ENCODE measurements around the gene EEF2K.

The EEF2K gene

DNA sequence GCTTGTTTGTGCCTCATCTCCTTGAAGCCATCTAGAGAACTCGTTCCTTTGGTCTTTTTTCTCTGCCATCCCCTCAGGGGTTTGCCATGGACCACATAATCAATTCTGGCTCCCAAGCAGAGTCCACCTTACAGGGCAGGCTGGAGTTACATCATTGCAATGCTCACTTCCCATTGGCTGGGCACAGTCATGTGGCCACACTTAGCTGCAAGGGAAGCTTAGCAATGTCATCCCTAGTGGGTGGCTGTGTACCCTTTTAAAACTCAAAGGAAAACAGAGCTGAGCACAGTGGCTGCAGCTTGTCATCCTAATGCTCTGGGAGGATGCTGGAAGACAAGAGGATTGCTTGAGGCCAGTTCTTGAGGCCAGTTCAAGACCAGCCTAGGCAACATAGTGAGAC, 49.3 kb downstream of the EEF2K start:
- DNase-seq: no peak

DNA sequence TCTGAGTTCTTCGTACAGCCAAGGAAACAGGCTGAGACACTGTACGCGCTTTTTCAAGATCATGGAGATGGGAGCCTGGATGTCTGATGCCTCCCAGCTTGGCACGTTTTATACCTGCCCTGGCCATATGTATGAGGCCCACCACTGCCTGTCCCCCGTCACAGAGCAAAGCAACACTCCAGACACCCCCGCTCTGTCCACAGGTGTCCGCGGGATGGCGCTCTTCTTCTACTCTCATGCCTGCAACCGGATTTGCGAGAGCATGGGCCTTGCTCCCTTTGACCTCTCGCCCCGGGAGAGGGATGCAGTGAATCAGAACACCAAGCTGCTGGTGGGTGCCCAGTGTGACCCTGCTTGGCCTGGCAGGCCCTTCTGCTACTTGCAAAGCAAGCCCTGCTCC, 51.4 kb downstream of the EEF2K start:
- DNase-seq: no peak

DNA sequence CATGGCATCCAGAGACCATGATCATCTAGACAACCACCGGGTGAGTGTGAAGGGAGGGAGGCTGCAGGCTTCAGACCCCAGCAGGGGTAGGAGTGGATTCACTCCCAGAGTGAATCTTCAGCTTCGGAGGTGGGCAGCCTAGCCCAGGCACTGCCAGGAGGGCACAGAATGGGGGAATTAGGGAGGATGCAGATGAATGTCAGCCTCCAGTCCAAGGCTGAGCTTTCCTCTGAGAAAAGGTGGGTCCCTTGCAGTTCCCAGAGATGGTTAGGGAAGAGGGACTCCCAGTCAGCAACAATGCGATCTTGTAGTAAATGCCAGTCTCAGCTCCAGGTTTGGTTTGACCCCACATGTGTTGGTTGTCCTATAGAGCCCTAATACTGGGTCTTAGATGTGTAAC, 54.4 kb downstream of the EEF2K start:
- no peak for DNase-seq

DNA sequence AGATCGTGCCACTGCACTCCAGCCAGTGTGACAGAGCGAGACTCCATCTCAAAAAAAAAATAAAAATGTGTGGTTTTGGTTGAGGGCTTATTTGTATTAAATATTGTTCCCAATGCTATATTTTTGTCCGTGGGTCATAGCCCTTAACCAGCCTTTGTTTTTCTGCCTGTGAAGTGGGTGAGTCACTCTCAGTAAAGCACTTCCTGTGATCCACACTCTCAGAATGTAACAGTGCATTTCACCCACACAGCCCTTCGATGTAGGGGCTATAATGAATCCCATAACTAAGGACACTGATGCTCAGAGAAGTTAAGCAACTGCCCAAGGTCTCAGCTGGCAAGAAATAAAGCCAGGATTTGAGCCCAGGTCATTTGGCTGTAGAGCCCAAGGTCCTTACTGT, 56.4 kb downstream of the EEF2K start:
- no peak for DNase-seq

DNA sequence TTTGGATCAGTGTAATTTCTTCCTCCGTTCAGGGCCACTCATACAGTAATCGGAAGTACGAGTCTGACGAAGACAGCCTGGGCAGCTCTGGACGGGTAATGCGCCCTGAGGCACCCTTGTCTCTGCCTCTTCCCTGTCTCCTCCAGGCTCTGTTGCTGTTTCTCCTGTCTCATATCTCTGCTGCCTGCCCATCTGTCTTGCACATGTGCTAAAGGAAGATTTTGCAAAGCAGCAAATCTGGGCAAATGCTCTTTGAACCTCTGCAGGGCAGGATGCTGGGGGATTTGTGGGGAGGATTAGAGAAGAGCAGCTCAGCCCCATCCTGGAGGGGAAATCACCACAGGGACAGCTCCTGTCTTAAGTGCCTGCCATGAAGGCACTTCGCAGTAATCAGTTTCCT, 58.7 kb downstream of the EEF2K start:
- DNase-seq: no peak

DNA sequence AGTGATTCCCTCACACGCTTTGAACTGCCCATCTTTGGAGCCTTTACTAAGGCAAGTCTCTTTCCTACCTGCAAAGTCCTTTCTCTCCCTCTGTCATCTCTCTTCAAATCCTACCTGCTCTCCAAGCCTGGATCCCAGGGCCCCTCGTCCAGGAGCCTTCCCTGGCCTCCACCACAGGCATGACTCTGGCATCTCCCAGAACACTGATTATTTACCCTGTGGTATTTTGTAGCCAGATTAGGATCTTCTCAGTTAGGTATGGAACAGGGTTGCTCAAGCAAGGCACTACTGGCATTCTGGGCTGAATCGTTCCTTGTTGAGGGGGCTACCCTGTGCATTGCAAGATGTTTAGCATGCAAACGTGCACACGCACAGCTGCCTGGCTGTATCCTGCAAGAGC, 59.3 kb downstream of the EEF2K start:
- no peak for DNase-seq

DNA sequence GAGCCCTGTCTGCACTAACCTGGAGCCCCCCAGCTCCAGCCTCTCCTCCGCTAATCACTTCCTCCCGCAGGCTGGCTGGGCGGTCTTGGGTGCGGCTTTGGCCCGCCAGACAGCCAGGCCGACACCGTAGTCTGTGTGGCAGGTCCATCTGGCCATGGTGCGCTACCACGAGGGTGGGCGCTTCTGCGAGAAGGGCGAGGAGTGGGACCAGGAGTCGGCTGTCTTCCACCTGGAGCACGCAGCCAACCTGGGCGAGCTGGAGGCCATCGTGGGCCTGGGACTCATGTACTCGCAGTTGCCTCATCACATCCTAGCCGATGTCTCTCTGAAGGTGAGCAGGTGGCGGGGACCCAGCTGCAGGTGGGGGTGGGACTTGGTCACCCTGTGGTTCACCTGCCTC, 60.5 kb downstream of the EEF2K start:
- no peak for DNase-seq

DNA sequence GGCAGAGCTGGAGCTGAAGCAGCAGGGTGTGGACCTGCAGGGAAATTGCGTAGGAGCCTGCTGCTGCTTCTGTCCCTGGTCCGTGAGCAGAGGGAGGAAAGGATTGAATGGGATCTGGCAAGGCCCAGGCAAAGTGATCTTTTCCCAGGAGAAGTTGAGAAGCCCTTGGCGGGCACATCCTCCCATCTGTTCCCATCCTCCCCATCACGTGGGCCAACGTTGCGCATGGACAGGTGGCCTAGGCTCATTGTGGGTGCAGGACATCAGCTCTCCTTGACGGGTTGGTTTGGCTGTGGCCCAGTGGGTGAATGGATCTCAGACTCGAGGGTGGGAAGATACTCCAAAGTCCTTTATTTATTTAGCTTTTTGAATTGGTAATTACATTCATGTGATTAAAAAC, 61.7 kb downstream of the EEF2K start:
- DNase-seq: no peak

DNA sequence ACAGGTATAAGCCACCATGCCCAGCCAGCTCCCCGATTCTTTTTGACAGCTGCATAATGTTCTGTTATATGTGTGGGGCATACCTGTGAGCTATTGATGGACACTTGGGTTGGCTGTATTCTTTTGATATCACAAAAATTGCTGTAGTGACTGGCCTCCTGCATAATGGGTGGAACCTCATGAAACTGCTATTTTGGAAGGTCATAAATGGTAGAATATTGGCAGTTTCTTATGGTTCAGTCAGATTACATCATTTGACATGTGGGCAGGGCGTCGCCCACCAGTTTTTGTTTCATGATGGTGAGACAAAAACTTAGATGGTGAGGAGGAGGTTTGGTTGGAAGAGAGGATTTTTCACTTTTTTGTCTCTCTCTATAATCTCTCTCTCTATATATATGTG, 64.4 kb downstream of the EEF2K start:
- DNase-seq: peak; percentile 43

DNA sequence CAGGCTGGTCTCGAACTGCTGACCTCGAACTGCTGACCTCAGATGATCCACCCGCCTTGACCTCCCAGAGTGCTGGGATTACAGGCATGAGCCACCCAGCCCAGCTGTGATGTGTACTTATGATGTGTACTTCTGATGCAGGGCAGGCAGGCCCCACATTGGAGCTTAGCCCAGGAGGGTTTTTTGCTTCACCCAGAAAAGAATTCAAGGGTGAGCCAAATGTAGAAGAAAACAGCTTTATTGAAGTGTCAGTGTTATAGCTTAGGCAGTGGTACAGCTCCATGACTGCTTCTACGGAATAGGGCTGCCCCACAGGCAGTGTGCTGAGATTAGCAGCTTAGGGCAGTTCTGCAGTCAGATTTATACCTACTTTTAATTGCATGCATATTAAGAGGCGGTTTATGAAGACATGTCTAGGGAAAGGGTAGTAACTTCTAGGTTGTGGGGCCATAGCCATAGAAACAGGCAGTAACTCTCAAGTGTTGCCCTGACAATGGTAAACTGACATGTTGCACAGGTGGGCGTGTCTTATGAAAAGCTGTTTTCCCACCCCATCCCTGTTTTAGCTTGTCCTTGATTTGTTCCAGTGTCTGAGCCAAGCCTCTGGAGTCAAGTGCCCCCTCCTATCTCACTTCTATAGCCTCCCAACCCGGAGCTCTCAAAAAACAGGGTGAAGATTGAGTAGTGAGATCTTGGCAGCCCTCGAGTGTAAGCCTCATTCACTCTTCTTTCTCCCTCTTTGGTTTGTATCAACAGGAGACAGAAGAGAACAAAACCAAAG, 67.0 kb downstream of the EEF2K start:
- DNase-seq: no peak

DNA sequence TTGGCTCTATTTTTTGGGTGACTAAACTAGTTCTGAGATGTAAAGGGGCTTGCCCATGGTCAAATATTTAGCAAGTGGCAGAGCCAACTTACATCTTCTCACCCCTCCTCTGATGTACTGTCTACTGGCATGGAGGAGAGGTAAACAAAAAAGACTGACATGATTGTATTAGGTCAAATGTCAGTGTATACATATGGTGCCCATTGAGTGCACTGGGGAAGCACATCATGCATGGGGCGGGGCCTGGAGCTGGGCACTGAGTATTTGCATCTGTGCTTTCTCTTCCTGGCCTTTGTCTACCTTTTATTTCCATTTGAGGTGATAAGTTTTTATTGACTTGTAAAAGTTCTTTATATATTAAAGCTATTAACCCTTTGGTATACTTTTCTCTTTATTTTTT, 68.8 kb downstream of the EEF2K start:
- DNase-seq: no peak

DNA sequence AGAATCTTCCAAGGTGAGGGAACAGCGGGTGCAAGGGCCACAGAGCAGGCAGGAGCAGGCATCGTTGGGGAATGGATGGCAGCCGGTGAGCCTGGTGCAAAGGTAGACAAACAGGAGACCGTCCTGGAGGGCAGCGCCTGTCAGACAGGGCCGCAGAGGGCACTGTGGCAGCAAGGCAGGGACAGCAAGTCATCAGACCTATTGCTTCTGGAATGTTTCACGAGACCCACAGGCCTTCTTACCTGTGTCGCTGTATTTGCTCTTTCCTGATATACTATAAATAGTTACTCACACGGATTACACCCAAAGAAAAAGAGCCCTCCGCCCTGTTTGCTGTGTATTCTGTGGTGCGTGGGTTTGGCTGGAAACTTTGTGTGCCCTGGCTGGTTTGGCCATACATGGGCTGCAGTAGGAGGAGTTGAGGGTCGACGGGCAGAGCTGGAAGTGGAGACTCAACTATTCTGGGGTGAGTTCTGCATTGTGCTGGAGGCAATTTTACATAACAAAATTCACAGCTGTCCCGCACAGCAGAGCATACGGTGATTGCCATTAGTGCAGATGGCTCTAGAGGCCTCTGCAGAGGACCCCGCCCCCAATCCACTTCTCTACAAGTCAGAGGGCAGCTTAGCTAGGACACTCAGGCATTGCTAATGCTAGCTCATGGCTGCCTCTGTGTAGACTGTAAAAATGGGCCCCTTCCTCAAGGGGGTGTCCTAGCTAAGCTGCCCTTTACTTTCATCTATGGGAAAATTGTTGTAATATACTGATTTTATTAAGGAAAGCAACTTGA, 72.6 kb downstream of the EEF2K start:
- no peak for DNase-seq

DNA sequence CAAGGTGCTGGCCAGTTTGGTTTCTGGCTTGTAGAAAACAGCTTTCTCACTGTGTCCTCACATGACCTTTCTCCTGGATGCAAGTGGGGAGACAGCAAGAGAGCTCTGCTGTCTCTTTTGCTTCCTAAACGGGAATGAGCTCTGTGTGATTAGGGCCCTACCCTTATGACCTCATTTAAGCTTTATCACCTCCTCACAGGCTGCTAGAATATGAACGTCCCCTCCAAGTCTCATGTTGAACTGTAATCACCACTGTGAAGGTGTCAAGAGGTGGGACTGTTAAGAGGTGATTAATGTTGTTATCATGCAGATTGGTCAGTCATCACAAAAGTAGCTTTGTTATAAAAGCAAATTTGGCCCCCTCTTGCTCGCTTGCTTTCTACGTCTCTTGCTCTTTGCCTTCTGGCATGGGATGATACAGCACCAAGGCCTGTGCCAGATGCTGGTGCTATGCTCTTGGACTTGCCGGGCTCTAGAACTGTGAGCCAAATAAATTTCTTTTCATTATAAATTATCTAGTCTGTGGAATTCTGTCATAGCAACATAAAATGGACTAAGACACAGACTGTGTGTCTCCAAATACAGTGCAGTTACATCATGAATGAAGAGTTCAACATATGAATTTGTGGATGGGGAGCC, 76.3 kb downstream of the EEF2K start:
- DNase-seq: peak; percentile 88

DNA sequence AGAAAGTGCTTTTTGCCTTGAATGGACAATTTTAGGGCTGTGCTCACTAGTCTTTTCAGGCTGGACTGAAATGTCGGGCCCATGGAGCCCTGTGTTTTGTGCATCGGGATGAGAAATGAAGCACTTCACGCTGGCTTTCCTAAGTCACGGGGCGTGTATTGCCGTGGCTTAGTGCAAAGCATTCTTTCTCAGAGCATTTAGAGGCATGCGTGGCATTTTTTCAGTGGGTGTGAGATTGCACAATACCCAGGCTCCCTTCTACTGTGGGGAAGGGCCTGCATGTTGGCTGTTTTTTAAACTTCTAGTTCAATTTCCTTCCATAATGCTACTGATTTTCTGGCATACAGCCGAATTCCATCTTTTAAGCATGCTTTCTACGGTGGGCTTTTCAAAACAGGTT, 78.6 kb downstream of the EEF2K start:
- DNase-seq: no peak

DNA sequence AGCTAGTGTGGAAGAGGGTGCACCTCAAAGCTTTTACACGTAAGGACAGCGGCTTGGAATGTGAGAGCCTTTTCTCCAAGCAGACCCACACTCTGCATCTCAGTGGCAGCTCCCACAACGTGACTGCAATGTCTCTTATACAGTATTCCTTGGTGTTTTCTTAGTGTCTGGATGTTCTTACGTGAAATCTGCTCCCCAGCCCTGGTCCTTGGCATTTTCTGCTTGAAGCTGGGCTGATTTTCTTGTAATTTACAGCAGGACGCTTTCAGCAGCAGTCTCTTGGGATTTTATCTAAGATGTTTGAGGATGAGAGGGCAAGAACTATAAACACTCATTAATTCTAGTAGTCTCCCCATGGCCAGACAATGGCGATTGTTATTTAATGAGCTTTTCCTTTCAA, 79.0 kb downstream of the EEF2K start:
- no peak for DNase-seq

DNA sequence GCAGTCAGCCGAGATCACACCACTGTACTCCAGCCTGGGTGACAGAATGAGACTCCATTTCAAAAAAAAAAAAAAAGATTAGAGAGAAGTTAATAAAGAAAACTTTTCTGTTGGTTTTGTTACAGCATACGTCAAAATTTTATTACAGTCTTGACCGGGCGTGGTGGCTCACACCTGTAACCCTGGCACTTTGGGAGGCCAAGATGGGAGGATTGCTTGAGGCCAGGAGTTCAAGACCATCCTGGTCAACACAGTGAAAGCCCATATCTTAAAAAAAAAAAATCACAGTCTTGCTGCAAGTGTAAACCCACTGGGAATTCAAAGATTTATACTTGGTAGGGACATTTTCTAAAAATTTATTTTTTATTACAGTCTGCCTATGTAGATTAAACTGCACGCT, 84.9 kb downstream of the EEF2K start:
- no peak for DNase-seq

DNA sequence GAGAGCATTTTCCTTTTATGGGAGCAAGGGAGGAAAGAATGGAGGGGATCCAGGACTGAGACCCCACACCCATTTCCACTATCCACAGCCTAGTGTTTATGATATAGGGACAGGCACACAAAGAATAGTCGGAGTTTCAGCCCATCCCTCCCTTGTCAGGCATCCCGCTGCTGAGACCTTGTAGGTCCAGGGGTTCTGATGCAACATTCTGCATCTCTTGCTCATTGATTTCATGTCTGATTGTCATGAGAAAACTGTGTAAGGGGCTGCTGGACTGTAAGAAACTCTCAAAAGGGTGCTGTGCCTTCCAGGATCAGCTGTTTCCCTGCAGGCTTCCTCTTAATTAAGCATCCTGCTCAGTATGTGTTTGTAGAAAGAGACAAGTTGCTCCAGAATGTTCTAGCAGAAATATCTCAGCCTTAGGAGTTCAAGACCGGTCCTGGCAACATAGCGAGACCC, 85.8 kb downstream of the EEF2K start:
- DNase-seq: no peak

DNA sequence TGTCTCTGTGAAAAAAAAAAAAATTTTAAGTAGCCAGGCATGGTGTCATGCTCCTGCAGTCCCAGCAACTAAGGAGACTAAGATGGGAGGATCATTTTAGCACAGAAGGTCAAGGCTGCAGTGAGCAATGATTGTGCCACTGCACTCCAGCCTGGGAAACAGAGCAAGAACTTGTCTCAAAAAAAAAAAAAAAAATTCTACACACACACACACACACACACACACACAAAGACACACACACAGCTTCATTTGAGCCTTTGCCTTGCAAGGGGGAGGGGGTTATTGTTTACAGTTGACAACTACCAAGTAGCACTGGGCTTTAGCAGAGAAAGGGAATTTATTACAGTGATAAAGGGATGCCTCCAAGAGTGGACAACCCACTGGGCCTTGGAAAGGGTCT, 86.2 kb downstream of the EEF2K start:
- DNase-seq: no peak

DNA sequence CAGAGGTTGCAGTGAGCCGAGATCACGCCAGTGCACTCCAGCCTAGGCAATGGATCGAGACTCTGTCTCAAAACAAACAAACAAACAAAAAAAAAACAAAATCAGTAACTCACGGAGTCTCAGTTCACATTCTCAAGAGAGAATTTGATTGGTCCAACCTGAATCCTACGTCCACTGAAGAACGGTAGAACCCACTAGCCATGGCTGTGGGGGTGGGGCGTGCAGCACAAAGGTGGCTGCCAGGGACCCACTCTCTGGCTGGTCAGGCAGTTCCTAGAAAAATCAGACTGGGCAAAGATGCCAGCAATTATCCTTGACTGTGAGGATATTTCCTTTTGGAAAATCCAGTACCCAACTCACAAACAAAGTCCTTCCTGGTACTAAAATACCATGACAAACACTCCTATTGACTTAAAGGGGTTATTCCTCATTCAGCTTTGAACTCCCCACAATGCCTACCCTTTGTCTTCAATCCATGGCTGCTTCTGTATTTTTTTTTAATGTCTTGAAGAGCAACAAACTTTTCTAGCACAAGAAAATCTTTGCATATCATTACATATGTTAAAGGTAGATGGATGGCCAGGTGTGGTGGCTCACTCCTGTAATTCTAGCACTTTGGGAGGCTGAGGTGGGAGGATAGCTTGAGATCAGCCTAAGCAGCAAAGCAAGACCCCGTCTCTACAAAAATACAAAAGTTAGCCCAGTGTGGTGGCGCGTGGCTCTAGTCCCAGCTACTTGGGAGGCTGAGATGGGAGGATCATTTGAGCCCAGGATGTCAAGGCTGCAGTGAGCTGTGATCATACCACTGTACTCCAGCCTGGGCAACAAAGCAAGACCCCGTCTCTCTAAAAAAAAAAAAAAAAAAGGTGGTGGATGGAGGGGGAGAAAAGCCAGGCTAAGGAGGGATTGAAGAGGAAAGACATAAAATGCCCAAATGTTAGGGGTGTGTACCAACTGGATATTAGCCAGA, 87.3 kb downstream of the EEF2K start:
- DNase-seq: no peak

DNA sequence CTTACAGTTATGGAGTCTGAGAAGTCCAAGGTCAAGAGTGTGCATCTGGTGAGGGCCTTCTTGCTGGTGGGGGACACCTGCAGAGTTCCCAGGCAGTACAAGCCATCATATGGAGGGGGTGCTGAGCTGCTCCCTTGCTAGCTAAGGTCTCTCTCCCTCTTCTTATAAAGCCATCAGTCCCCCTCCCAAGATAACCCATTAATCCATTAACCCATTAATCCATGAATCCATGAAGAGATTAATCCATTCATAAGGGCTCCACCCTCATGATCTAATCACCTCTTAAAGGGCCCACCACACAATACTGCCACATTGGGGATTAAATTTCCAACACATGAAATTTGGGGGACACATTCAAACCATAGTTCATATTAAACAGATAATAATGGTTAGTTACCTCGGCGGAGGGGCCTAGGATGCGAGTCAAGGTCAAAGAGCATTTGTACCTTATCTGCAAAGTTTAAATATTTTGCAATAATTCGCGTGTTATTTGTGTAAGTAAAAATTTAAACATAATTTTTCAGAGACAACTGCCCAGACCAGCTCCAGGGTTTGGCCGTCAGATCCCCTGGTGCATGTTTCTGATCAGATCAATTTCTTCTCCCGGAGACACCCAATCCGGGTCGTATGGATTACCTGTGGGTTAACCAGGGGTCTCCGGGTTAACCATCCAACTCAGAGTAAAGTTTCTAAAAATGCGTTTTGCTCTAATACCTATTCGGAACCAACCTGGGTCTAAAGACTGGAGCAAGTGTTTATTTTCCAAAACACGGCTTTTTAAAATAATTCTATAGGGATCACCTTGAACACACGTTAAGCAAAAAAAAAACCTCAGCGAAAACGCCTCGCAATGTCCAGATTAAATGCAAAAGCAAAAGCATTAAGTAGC, 90.4 kb downstream of the EEF2K start:
- peak; percentile 53 for DNase-seq

DNA sequence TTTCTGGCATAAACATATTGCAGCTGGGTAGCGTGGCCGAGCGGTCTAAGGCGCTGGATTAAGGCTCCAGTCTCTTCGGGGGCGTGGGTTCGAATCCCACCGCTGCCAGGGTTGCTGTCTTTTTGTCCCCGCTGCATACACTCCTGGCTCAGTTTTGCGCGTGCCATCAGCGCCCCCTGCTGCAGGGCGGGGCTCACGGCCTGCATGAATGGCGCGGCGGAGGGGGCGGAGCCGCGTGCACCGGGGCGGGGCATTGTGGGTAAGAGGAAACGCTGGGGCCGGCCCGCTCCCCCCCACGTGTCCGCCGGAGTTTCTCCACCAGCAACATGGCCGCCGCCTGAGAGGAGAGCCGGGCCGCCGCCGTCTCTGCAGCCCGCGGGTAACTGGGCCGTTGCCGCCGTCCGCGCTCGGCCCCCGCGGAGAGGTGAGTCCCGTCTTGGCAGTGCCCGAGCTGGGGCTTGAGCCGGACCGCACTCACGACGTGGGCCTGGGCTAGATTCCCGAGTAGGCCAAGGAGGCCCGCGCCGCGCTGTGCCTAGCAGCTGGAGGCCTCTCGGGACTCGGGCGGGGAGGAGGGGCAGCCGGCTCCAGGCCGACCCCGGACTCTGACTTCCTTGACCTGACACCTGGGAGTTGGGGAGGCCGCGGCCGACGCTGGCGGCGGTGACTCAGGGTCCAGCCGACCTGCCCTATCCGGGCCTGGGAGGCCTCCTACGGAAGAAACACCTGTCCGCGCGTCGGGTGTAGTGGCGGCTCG, 91.2 kb downstream of the EEF2K start, which contains the start of gene POLR3E:
Gene POLR3E (plus strand): TSS at position 296 of the 757 bp plus-strand sequence. CDS start 5,560 bp downstream, outside the sequence.
- DNase-seq: peak; percentile 99

Measured in hematopoietic multipotent progenitor cell treated with erythropoietin and hydrocortisone succinate and interleukin-3 and kit ligand, for 4 days (in vitro differentiated cells).